ENCODE results near the gene ZSCAN22. TPM values are rescaled to one million over a fixed set of nuclear protein-coding genes. Genes with fewer than 3 reads are reported as not detected.

The ZSCAN22 gene
- total RNA-seq, 1 donor from 2014 or later = 3.9 TPM

DNA sequence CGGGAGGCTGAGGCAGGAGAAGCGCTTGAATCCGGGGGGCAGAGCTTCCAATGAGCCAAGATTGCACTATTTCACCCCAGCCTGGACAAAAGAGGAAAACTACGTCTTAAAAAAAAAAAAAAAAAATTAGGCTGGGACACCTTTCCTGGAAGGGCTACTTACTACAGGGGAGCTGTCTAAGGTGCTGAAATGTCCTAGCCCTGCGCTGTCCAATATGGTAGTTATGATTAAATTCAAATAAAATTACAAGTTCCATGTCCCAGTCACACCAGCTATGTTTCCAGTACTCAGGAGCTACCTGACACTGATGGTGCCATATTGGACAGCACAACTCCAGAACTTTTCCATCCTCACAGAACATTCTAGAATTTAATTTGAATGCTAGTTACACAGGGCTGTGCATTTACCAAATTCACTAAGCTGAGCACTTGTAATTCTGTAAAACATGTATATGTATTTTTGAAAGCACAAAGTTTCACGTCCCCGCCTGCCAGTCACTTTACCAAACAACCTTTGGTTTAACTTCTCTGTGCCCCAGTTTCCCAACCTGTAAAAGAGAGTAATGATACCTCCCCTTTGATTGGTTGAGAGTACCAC is 9.2 kb upstream of the ZSCAN22 start:
- H3K4me3 ChIP-seq = no peak overlapping the region
- H3K9me3 ChIP-seq = no peaks in the 10 kb centered on the region
- no peaks in the 10 kb centered on the region for H3K27me3 ChIP-seq
- TF ChIP-seq POLR2AphosphoS5 (IDR thresholded peaks at IDR 0.05; ENCODE audit: insufficient read depth in 1 of 2, low read depth in 1 of 2) (no peak), POLR2A (IDR thresholded peaks at IDR 0.05) (no peak)
- TF ChIP-seq, protein P1, sequence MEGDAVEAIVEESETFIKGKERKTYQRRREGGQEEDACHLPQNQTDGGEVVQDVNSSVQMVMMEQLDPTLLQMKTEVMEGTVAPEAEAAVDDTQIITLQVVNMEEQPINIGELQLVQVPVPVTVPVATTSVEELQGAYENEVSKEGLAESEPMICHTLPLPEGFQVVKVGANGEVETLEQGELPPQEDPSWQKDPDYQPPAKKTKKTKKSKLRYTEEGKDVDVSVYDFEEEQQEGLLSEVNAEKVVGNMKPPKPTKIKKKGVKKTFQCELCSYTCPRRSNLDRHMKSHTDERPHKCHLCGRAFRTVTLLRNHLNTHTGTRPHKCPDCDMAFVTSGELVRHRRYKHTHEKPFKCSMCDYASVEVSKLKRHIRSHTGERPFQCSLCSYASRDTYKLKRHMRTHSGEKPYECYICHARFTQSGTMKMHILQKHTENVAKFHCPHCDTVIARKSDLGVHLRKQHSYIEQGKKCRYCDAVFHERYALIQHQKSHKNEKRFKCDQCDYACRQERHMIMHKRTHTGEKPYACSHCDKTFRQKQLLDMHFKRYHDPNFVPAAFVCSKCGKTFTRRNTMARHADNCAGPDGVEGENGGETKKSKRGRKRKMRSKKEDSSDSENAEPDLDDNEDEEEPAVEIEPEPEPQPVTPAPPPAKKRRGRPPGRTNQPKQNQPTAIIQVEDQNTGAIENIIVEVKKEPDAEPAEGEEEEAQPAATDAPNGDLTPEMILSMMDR (IDR thresholded peaks at IDR 0.05) = no peak
- peaks cover 0 to 25% of the 10 kb centered on the region in 2 donors for H3K36me3 ChIP-seq
- no peak overlapping the region for H3K27ac ChIP-seq
- no peaks in the 10 kb centered on the region for H3K4me1 ChIP-seq
- DNase-seq (ENCODE audit: extremely low spot score in 2 of 2) = no peak
- intact Hi-C loops (cut with DNase I) = no loop called here

DNA sequence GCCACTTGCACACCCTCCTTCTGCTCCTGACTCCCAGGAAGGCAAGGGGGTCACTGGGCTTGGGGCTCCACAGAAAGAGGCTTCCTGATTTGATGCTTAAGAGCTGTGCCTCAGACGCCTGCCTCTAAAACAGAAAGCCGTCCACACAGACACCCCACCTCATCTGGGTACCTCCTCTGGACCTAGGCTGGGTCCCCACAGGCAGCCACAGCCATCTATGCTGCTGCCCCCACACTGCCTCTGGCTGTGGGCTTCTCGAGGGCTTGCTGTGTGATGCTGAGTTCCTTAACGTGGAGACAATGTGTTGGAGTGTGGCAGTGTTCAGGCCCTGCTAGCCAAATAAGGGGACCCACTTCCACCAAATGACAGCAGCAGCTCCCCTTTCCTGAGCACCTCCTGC is 8.5 kb upstream of the ZSCAN22 start:
- TF ChIP-seq POLR2A (IDR thresholded peaks at IDR 0.05) (no peak), POLR2AphosphoS5 (IDR thresholded peaks at IDR 0.05; ENCODE audit: insufficient read depth in 1 of 2, low read depth in 1 of 2) (no peak)
- TF ChIP-seq, protein P1 (IDR thresholded peaks at IDR 0.05) = no peak
- Histone ChIP-seq H3K27me3 (no peaks in the 10 kb centered on the region), H3K36me3 (peaks cover 0 to 18% of the 10 kb centered on the region in 2 donors), H3K4me3 (no peak overlapping the region), H3K4me1 (no peaks in the 10 kb centered on the region), H3K27ac (no peak overlapping the region), H3K9me3 (no peaks in the 10 kb centered on the region)
- intact Hi-C loops (cut with DNase I) = no loop called here
- no peak for DNase-seq (ENCODE audit: extremely low spot score in 2 of 2)

DNA sequence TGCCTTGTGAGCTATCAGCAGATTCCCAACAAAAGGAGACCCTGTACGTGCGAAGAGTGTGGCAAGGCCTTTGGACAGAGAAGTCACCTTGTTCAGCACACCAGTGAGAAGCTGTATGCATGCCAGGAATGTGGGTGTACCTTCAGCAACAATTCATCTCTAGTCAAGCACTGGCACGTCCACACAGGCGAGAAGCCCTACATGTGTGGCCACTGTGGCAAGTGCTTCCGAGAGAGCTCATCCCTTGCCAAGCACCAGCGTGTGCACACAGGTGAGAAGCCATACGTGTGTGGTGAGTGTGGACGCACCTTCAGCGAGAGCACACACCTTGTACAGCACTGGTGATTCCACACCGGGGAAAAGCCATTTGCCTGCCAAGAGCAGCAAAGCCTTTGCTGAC is 7.6 kb upstream of the ZSCAN22 start:
- H3K27me3 ChIP-seq = no peaks in the 10 kb centered on the region
- no peak overlapping the region for H3K27ac ChIP-seq
- intact Hi-C loops (cut with DNase I) = no loop called here
- H3K4me3 ChIP-seq = no peak overlapping the region
- TF ChIP-seq POLR2A (IDR thresholded peaks at IDR 0.05) = no peak
- TF ChIP-seq, protein P1 (IDR thresholded peaks at IDR 0.05) = no peak
- no peak for TF ChIP-seq POLR2AphosphoS5 (IDR thresholded peaks at IDR 0.05; ENCODE audit: insufficient read depth in 1 of 2, low read depth in 1 of 2)
- no peak for DNase-seq (ENCODE audit: extremely low spot score in 2 of 2)
- no peaks in the 10 kb centered on the region for H3K9me3 ChIP-seq
- H3K4me1 ChIP-seq = no peaks in the 10 kb centered on the region
- peaks cover 0 to 8% of the 10 kb centered on the region in 2 donors for H3K36me3 ChIP-seq

DNA sequence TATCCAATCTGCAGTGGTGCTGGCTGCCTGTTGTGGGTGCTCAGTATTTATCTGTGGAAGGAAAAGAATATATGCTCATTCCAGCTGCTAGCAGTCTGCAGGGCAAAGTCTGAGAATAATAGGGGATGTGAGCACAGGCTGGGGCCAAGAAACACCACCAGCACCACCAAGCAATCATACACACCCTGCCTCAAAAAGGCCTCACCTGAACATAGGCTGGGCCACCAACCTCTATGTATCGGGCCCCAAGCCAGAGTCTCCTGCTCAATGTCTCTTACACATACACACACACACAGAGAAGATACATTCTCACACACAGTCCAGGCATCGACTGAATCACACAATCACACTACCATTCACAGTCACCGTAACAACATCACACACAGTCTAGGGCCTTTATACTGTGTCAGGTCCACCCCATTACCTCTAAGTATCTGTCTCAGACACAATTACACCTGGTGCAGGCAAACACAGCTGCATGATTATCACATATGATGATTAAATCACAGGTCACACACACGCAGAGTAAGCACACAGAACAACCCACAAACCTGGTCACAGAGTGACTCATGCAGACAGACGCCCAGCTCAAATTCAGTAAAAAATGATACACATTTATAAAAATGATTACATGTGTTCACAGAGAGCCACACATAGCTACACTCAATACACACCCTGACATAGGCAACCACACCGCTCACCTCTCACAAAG is 1.3 kb upstream of the ZSCAN22 start:
- Histone ChIP-seq H3K4me3 (peak overlapping the region; percentile 58 to 72), H3K4me1 (peaks cover 30% of the 10 kb centered on the region), H3K27me3 (no peaks in the 10 kb centered on the region), H3K36me3 (no peaks in the 10 kb centered on the region), H3K9me3 (no peaks in the 10 kb centered on the region), H3K27ac (no peak overlapping the region)
- TF ChIP-seq, protein P1 (IDR thresholded peaks at IDR 0.05) = no peak
- no peak for TF ChIP-seq POLR2AphosphoS5 (IDR thresholded peaks at IDR 0.05; ENCODE audit: insufficient read depth in 1 of 2, low read depth in 1 of 2)
- no peak for TF ChIP-seq POLR2A (IDR thresholded peaks at IDR 0.05)
- DNase-seq (ENCODE audit: extremely low spot score in 2 of 2) = no peak
- intact Hi-C loops (cut with DNase I) = no loop called here

DNA sequence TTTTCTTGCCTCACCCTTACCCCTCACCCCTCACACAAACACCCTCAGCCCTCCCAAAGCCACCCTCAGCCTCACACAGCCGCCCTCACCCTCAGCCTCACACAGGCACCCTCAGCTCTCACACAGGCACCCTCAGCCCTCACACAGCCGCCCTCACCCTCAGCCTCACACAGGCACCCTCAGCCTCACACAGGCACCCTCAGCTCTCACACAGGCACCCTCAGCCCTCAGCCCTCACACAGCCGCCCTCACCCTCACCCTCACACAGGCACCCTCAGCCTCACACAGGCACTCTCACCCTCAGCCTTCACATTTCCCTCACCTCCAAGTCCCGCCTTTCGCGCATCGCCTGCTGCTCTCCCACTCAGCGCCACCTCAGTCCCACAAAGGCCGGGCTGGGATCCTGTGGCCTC is 287 bp upstream of the ZSCAN22 start:
- no peak for TF ChIP-seq POLR2A (IDR thresholded peaks at IDR 0.05)
- no peak for TF ChIP-seq POLR2AphosphoS5 (IDR thresholded peaks at IDR 0.05; ENCODE audit: insufficient read depth in 1 of 2, low read depth in 1 of 2)
- TF ChIP-seq, protein P1 (IDR thresholded peaks at IDR 0.05) = no peak
- H3K27me3 ChIP-seq = no peaks in the 10 kb centered on the region
- intact Hi-C loops (cut with DNase I) = no loop called here
- no peaks in the 10 kb centered on the region for H3K36me3 ChIP-seq
- peaks cover 30% of the 10 kb centered on the region for H3K4me1 ChIP-seq
- no peak for DNase-seq (ENCODE audit: extremely low spot score in 2 of 2)
- no peaks in the 10 kb centered on the region for H3K9me3 ChIP-seq
- peak overlapping the region; percentile 88 for H3K27ac ChIP-seq
- H3K4me3 ChIP-seq = peak overlapping the region; percentile 58 to 72

Measured in vagina (tissue), 2 donors.